ENCODE measurements around the gene NAP1L5.

The NAP1L5 gene, protein sequence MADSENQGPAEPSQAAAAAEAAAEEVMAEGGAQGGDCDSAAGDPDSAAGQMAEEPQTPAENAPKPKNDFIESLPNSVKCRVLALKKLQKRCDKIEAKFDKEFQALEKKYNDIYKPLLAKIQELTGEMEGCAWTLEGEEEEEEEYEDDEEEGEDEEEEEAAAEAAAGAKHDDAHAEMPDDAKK

DNA sequence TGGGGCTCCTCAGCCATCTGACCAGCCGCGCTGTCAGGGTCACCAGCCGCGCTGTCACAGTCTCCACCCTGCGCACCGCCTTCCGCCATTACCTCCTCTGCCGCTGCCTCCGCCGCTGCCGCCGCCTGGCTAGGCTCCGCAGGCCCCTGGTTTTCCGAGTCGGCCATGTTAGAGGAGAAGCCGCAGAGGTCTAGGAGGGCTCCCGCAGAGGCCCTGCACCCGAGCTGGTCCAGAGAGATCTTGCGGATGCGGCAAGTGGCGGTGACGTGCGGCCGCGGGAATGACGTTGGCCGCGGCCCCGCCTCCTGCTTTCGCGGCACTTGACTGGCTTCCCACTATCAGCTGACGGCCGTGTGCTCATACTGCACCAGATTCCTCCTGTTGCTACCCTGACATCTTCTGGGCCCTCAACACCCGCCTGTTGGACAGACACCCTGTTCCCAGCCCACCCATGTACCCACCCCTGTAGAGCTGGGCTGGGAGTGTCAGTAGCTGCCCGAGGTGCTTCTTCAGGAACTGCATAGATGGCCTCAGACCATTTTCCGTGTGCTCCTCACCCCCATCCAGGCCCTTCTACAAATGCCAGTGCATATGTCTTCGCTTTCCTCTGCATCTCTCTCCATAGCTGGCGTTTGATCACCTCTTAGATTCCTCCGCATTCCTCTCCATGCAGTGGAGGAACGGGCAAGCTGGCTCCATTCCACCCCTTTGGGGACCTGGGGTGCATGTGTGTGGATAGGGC, at the start of gene NAP1L5:
NAP1L5 (minus strand) TSS at position 242 of the 742 bp plus-strand sequence; CDS start at position 167, 75 bp downstream.
- peak; percentile 76 for DNase-seq (ENCODE audit: low read depth)

DNA sequence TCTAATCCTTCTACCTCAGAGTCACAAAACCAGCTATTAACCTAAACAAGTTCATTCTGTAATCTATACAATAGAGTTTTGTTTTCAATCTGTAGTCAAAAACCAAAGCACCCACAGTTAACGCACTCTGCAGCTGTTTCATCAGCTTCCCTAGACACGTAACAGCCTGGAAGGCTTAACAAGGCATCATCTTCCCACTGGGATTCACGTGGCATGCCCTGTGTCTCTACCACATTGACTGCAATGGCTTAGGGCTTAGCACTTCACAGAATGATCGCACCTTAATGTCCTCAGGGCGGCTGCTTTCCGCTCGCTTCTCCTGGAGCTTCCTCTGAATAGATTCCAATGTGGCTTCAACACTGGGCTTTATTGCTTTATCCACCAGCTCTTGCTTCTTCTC, 49.7 kb upstream of the NAP1L5 start:
- no peak for DNase-seq (ENCODE audit: low read depth)

DNA sequence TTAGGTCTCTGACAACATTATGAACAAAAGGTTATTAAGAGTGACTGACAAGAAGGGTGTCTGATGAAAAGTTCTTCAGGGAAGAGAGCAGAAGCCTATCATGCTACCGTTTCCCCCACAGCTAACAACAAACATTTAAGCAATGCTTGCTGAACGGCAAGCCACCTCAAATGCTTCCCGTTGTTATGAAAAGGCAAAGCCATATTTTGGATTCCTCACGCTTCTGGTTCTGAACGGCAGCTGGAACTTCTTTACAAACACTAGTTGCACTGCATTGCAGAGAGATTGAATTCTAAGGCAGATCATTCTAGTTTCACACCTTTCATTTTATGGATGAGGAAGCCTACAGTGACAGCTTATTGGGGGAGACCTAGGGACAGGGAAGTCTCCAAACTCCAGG, 48.6 kb upstream of the NAP1L5 start:
- DNase-seq (ENCODE audit: low read depth), result no peak

DNA sequence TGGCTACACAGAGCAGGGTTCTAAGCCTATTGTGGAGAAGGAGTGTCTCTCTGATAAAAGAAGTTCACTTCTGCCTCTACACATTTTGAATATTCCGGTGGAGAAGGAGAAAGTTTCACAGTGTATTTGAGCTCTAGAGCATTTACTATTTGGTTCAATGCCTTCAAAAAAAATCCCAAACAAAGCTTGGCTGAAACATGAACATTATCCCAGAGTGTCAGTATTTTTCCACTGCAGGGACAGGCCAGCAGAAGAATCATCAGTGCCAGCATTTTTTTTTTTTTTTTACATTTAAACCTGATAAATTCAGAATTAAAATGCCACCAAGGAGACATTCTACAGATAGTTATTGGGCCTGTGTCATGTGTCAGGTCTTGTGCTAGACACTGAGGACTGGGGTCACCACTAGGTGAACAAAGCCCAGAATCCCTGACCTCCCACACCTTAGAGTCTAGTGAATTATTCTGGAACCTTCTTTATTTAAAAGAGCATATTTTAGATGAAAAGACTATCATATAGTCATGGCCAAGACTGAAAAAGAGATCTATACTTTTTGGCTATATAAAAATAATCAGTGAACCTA, 48.0 kb upstream of the NAP1L5 start:
- DNase-seq (ENCODE audit: low read depth), result no peak

DNA sequence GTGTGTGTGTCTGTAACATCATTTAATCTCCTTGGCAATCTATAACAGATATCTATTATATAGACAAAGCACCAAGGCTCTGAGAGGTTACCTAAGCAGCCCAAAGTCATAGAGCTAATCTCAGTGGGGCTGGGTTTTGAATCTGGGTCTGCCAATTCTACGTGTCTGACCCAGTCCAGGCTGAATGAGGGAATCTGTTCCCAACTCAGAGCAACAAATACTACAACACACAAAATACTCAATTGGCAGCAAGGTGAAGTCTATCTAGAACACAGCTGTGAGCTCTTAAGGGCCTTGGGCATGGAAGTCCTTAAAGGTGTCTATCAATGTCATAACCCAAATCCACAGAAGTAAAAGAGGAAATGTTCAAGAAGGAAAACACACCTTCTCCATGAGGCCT, 47.5 kb upstream of the NAP1L5 start:
- no peak for DNase-seq (ENCODE audit: low read depth)

DNA sequence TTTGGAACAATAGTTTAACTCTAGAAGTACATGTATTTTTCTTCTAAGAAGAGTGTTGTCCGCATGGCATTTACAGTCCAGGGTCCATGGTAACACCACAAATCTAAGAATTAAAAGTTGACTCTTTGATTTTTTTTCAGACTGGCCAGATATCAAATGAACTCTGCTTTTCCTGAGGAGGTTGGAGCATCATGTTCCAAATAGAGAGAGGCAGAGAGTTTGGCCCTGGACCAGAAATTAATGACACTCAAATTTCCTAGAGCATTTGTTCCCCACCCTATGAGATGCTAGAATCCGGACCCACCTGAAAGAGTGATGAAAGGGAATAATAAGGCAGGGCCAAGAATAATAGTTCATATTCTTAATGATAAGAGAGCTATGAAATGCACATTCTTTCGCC, 47.0 kb upstream of the NAP1L5 start:
- no peak for DNase-seq (ENCODE audit: low read depth)

DNA sequence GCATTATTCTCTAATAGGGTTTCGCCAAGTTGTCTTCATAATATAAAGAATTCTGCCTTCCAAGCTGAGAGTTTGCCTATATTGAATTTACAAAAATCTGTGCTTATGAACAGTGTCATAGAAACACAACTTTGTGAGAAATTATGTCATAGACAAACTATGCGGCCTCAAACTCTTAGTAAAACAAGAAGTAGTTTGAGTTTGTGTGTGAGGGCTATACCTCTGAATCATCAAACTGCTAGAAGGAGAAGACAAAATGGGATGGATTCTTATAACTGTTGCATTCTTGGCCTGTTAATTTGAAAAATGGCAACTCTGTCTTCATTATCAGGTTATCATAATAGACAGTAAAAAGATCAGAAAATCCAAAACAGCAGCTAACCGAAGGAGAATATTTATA, 46.1 kb upstream of the NAP1L5 start:
- DNase-seq (ENCODE audit: low read depth), result peak; percentile 38

DNA sequence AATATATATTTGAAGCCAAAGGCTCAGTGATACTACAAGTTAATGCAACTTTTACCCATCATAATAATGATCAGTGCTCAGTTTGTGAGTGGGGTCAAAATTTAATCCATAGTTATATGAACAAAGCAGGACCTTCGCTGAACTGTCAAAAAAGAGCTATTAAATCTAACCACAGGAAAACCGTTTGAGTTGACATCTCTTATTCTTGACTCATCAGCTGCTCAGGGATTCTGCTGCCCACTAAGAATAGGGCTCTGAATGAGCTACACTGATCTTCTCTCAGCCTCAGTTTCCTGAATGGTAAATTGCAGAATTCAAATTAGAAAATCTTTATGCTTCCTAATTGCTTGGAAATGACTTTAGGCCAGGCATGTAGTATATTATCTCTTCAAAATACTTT, 44.9 kb upstream of the NAP1L5 start:
- no peak for DNase-seq (ENCODE audit: low read depth)

DNA sequence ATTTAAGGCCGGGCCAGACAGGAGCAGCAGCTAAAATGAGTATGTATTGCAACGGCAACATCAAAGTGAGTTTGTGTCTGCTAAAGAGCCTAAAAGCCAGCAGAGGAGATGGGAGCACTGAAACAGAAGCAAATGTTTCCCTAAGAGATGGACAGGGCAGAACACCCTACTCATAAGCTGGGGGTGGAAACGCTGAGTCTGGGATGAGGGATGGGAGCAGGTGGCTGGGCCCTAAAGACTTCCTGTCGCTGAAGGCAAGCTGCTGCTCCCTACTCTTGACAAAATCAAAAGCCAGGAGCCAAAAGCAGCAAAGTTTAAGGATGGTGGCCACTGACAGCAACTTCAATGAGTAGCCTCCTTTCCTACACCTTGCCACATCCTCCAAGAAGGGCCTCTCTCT, 40.6 kb upstream of the NAP1L5 start:
- DNase-seq (ENCODE audit: low read depth), result no peak

DNA sequence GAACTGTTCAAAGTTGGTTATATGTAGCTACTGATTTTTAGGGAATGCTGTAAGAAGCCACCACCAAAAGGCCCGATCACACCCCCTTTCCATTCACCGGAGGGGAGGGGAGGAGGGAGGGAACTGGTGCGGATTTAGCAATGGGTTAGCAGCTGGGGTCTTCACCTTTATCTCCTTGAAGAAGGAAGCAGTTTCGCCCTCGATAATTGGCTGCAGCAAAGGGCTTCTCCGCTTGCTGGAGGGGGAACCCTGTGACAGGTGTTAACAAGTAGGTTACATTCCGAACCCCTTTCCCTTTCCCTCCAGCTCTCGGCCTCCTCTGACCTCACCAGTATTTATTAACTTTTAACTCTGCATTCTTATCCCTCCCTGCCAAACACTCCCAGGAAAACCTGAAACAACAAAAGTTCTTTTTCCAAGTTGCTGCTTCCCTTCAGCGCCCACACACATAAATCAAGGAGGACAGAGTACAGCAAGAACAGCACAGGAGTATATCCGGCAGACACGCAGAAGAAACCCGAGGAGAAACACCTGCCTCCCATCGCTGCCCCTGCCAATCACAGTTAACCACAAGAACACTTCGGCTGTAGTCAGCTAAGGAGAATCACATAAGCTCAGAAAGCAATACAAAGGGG, 39.8 kb upstream of the NAP1L5 start:
- no peak for DNase-seq (ENCODE audit: low read depth)

DNA sequence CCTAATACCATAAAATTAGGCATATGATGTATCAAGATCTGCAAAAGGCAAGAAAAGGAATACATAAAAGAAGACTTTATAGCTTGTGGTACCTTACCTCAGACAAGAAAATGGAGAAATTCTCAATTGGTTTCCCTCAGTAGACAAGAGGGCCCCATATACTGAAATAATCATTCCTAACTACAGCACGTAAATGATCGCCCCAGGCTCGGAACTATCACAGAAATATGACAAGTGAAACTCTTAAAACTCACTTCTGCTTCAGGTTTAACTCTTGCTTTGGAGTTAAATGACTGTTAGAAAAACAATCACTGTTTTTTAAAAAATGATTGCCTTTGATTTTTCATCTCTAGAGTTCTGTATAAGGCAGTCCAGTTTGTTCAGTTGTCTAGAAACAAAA, 38.6 kb upstream of the NAP1L5 start:
- no peak for DNase-seq (ENCODE audit: low read depth)

DNA sequence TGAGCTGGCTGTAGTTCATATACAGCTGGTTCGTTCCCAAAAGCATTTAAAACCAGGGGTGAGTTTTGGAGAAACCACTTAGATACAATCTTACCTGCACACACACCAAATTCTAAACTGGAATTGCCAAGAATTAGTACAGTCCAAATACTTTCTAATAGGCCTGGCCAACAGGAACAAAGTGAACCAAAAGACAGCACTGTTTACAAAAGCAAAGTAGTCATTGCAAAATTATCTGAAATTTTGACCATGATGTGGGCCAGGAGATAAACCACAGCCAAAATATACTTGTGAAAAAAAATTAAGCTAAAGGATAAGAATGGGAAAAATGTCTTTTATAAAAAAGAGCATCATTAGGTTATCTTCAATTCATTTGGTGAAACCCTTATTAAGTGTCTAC, 37.9 kb upstream of the NAP1L5 start:
- peak; percentile 37 for DNase-seq (ENCODE audit: low read depth)

DNA sequence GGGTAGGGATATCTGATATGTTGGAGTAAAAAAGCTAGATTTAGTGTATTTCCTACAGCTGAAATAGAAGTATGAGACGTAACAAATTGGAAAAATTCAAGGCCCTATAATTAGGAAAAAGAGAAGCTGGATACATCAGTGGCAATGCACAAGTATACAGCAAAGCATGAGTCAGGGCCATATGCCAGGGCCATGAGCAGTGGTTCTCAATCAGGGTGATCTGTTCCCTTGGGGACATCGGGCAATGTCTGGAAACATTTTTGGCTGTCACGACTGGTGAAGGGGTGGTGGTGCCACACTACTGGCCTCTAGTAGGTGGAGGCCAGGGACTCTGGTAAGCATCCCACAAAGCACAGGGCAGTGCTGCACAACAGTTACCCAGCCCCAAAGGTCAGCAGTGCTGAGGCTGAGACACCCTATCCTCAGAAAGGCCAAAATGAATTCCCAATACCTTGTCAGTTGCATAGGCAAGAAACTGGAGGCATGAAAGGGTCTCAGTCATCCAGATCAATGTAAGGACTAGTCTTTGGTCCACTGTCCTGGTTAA, 36.8 kb upstream of the NAP1L5 start:
- no peak for DNase-seq (ENCODE audit: low read depth)

DNA sequence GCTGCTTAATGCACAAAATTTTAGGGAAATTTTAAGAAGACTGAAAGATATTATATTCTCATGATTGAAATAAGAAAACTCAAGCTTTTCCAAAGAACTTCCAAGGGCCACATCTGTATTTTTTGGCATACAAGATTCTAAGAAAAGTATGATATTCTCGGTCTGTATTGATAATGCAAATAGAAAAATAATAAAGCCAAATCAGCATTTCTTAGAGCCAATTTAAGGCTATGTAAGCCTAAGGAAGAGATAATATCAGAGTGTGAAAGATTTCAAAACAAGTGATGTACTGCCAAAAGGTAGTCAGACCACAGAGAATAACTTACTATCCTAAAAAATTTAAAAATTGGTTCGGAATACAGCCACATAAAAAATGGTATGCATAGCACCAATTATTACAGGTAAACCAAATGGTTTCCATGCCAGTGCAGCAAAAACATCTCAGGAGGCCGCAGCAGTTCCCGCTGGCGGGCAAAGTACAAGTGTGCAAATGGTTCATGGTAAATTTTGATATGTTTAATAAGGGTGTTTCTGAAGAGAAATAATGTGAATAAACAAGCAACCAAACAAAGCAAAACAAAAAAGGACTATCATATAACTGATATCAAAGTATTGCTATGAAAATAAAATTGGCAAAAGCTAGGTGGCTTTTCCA, 35.2 kb upstream of the NAP1L5 start:
- DNase-seq (ENCODE audit: low read depth), result no peak

DNA sequence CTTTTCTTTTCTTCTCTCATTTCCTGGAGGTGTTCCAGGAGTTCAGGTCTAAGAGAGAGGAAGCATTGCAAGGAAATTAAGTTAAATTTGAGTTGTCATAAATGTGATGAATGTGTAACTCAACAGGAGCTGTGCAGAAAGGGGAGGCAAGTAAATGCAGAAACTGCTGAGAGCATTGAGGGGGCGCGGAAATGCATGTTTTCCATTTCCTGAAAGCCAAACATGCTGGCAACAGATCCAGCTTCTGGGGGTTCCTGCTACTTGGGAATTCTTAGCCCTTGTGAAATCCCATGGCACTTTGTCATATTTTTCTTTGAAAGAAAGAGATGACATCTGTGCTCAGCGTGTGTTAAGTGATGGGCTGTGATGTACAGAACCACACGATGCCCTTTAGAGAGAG, 33.8 kb upstream of the NAP1L5 start:
- peak; percentile 24 for DNase-seq (ENCODE audit: low read depth)

DNA sequence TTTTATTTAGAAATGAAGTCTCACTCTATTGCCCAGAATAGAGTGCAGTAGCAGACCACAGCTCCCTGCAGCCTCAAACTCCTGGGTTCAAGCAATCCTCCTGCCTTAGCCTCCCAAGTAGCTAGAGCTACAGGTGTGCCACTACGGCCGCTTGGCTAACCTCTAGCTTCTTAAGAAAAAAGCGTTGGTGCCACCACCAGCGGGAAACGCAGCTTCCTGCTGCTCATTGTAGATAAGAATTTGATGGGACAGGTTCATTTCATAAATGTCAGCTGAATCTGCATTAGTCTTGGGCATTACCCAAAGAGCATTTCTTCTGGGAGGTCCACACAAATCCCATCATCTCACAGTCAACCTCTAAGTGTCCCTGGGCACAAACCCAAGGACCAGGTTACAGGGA, 33.2 kb upstream of the NAP1L5 start:
- no peak for DNase-seq (ENCODE audit: low read depth)

DNA sequence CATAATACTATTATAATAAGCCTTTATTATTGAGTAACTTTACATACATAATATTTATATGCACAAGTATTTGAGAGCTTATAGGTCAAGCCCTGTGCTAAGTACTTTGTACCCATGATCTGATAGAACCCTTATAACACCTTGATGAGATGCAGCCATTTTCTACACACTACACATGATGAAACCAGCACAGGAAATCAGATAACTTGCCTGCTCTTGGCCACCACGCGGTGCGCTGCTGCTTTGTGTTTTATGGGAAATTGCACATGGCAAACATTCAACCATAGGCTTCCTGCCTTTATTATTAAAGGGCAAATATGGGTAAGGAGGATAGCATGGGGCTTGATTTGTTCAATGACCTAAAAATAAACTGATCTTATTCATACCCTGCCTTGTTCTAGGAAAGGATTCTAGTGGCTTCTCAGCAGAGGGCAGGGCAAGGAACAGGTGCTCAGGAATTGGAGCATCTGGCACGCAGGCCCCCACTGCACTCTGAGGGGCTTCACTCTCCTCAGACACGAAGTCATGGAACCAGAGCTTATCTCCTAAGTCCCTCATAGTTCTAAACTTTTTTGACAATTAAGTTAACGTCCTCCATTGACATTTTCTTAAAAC, 31.6 kb upstream of the NAP1L5 start:
- DNase-seq (ENCODE audit: low read depth), result no peak

DNA sequence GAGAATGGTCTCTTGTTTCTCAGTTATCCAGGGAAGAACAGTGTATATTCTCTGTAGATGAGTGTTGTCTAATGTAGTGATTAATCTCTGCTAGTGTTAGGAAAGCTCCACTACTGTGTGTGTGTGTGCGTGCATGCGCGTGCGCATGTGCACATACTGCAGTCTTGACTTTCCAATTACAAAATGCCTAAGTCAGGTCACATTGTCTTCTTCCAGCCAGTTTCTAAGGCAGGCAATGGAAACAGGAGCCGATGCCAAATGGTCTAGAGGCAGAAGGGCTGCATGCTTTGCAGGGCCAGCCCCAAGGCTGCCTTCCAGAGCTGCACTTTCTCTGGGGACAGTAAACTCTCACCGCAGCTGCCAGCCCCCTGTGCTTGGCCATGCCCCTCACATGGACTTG, 30.5 kb upstream of the NAP1L5 start:
- DNase-seq (ENCODE audit: low read depth), result peak; percentile 54

DNA sequence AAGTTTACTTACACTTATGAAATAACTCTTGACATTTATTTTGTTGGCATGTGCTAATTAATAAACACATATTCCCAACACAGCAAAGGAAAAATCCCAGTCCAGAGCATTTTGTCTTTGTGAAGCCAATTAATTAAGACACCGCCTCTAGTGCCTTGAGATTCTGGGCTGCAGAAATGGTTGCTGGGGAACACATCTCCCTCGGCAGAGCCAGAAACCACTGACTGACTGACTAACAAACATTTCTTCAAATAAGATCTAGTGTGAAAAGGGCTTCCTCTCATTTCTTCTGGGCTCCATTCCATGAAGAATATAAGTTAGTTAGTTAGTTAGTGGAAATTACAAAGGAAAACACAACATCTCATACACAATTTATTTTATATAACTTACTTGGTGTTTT, 28.4 kb upstream of the NAP1L5 start:
- DNase-seq (ENCODE audit: low read depth), result no peak

DNA sequence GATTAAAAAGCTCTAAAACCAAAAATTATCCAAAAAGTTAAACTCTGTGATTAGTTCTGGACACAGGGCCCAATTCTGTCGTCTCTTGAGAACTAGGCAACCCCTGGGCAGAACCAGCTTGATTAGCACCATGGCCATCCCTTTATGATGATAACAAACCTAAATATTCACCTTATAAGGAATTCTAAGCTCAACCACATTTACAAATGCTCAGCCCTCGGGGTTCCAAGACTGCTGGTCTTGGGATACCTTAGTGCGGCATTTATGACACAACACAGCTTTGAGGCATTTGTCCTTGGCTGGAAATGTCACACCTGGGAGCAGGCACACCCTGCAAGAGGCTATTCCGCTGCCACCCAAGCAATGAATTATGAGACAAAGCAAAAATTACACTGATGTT, 27.5 kb upstream of the NAP1L5 start:
- no peak for DNase-seq (ENCODE audit: low read depth)

DNA sequence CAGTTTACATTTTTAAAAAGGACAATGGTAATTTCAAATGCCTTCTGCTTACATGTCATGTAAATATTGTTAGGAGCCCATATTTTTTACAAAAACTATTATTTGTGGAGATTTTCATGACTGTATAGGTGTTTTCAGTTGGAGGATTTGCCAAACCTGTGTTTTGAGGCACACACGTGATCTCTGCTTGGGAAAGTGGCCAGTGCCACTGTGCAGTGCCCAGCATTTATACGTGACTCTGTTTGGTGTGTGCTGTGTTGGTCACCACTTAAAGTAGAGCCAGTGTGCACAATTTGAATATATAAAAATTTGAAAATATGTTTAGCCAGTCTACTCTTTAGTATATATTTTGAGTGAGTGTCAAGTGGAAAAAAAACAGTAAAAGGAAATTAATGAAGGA, 26.8 kb upstream of the NAP1L5 start:
- no peak for DNase-seq (ENCODE audit: low read depth)

DNA sequence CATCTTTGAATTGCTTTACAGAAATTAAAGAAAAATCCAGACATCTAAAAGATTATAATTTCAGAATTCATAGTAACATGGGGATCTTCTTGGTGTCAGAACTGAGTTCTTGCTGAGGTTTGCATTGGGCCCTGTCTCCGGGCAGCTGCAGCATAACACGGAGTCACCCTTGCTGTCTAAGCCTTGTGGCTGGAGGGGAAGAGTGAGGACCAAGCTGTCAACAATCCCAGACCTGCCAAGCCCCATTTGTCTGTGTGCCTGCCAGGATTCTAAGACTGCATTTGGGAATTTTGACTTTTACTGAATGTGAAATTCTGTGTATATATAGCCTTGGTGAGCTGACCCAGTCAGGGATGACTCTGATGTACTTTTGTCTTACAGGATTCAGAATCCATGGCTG, 25.2 kb upstream of the NAP1L5 start:
- no peak for DNase-seq (ENCODE audit: low read depth)
